ENCODE measurements around the gene FYB1. TPM values are rescaled to one million over a fixed set of nuclear protein-coding genes. Genes with fewer than 3 reads are reported as not detected.

The FYB1 gene
- total RNA-seq, 1 donor from 2014 or later: not detected

GRCh38 chr5:39215857-39216256 is 3.5 kb downstream of the FYB1 start:
- no peak overlapping the region for H3K4me3 Mint-ChIP-seq (ENCODE audit: low read depth)
- no peaks in the 10 kb centered on the region for H3K36me3 Mint-ChIP-seq (ENCODE audit: insufficient read depth)
- no peaks in the 10 kb centered on the region for H3K27me3 Mint-ChIP-seq
- TF ChIP-seq CTCF (IDR thresholded peaks at IDR 0.05; ENCODE audit: unreplicated experiment): no peak
- no peaks in the 10 kb centered on the region for H3K9me3 Mint-ChIP-seq (ENCODE audit: low read depth)
- DNase-seq (ENCODE audit: low spot score, unreplicated experiment): no peak
- H3K4me1 Mint-ChIP-seq (ENCODE audit: low read depth): peaks cover 10% of the 10 kb centered on the region
- H3K27ac Mint-ChIP-seq: no peak overlapping the region

GRCh38 chr5:39214912-39215709 is 4.3 kb downstream of the FYB1 start:
- Mint-ChIP-seq H3K27ac (no peak overlapping the region), H3K4me3 (ENCODE audit: low read depth) (no peak overlapping the region), H3K4me1 (ENCODE audit: low read depth) (peaks cover 10% of the 10 kb centered on the region), H3K9me3 (ENCODE audit: low read depth) (no peaks in the 10 kb centered on the region), H3K27me3 (no peaks in the 10 kb centered on the region), H3K36me3 (ENCODE audit: insufficient read depth) (no peaks in the 10 kb centered on the region)
- no peak for TF ChIP-seq CTCF (IDR thresholded peaks at IDR 0.05; ENCODE audit: unreplicated experiment)
- DNase-seq (ENCODE audit: low spot score, unreplicated experiment): no peak

GRCh38 chr5:39213447-39214207 is 5.7 kb downstream of the FYB1 start:
- Mint-ChIP-seq H3K4me1 (ENCODE audit: low read depth) (peaks cover 10% of the 10 kb centered on the region), H3K4me3 (ENCODE audit: low read depth) (no peak overlapping the region), H3K27ac (no peak overlapping the region), H3K36me3 (ENCODE audit: insufficient read depth) (no peaks in the 10 kb centered on the region), H3K27me3 (no peaks in the 10 kb centered on the region), H3K9me3 (ENCODE audit: low read depth) (no peaks in the 10 kb centered on the region)
- no peak for DNase-seq (ENCODE audit: low spot score, unreplicated experiment)
- no peak for TF ChIP-seq CTCF (IDR thresholded peaks at IDR 0.05; ENCODE audit: unreplicated experiment)

GRCh38 chr5:39211773-39212172 is 7.6 kb downstream of the FYB1 start:
- H3K4me3 Mint-ChIP-seq (ENCODE audit: low read depth): no peak overlapping the region
- H3K4me1 Mint-ChIP-seq (ENCODE audit: low read depth): peaks cover 5% of the 10 kb centered on the region
- H3K27ac Mint-ChIP-seq: no peak overlapping the region
- no peak for DNase-seq (ENCODE audit: low spot score, unreplicated experiment)
- no peaks in the 10 kb centered on the region for H3K27me3 Mint-ChIP-seq
- H3K9me3 Mint-ChIP-seq (ENCODE audit: low read depth): no peaks in the 10 kb centered on the region
- no peaks in the 10 kb centered on the region for H3K36me3 Mint-ChIP-seq (ENCODE audit: insufficient read depth)
- no peak for TF ChIP-seq CTCF (IDR thresholded peaks at IDR 0.05; ENCODE audit: unreplicated experiment)

- H3K27ac Mint-ChIP-seq: no peak overlapping the region
These were observed 9.4 kb downstream of the FYB1 start for GRCh38 chr5:39209924-39210323.

More at GRCh38 chr5:39209924-39210323, 9.4 kb downstream of the FYB1 start:
- Mint-ChIP-seq H3K36me3 (ENCODE audit: insufficient read depth) (no peaks in the 10 kb centered on the region), H3K4me3 (ENCODE audit: low read depth) (no peak overlapping the region), H3K27me3 (no peaks in the 10 kb centered on the region), H3K9me3 (ENCODE audit: low read depth) (no peaks in the 10 kb centered on the region), H3K4me1 (ENCODE audit: low read depth) (no peaks in the 10 kb centered on the region)
- TF ChIP-seq CTCF (IDR thresholded peaks at IDR 0.05; ENCODE audit: unreplicated experiment): no peak
- DNase-seq (ENCODE audit: low spot score, unreplicated experiment): no peak
